PC-9 (cell line): Measurements from ENCODE around the gene HEXA. TPM values are rescaled to one million over a fixed set of nuclear protein-coding genes. Genes with fewer than 3 reads are reported as not detected.

Experiments used
- BruUV-seq: library from RNA; stranded (reverse); fragments of 400-500 nt; replicated peaks from 2 replicates; lab custom pipeline; 2021; lab: Mats Ljungman, UMichigan
- CTCF ChIA-PET: fragments of 300-600 bp; sonication (Branson Sonifier 250); formaldehyde crosslinking; loops from one replicate; lab custom pipeline; 2022; ENCODE audit warnings: antibody characterized with exemption; lab: Charles Lee
- POLR2A ChIA-PET: fragments of 300-600 bp; sonication (Branson Sonifier 250); formaldehyde crosslinking; loops from one replicate; lab custom pipeline; 2022; ENCODE audit warnings: antibody characterized with exemption; ENCODE audit not compliant: unreplicated experiment; lab: Charles Lee
- DNase-seq, 2 experiments: peaks; one replicate each; pipeline versions ENCODE4 v3.0.0 to v3.0.0-alpha.2; 2015 to 2022; ENCODE audit warnings: mixed read lengths in 1 of 2
- H2AFZ ChIP-seq: fragments of 200-600 bp; sonication (generic); 2 replicates; pipeline ENCODE4 v1.8.1; 2017; ENCODE audit warnings: antibody characterized with exemption
- H3F3A ChIP-seq: fragments of 200-600 bp; sonication (generic); 2 replicates; pipeline ENCODE4 v1.8.1; 2017; ENCODE audit warnings: antibody characterized with exemption, mild to moderate bottlenecking, low read depth; ENCODE audit not compliant: insufficient read depth
- H3K27ac ChIP-seq: fragments of 200-600 bp; sonication (generic); 2 replicates; pipeline ENCODE4 v1.6.1; 2016; ENCODE audit warnings: mixed run types
- H3K27me3 ChIP-seq: fragments of 200-600 bp; sonication (generic); 2 replicates; pipeline ENCODE4 v1.6.1; 2016; ENCODE audit warnings: low read depth, mixed run types; ENCODE audit not compliant: insufficient read depth
- H3K36me3 ChIP-seq: fragments of 200-600 bp; sonication (generic); 2 replicates; pipeline ENCODE4 v1.6.1; 2016; ENCODE audit warnings: low read depth, mixed run types
- H3K4me1 ChIP-seq: fragments of 200-600 bp; sonication (generic); replicated peaks from 2 replicates; pipeline ENCODE4 v1.6.1; 2016; ENCODE audit warnings: mixed run types; ENCODE audit not compliant: insufficient read depth
- H3K4me2 ChIP-seq: fragments of 200-600 bp; sonication (generic); 2 replicates; pipeline ENCODE4 v1.6.1; 2017; ENCODE audit warnings: mixed run types
- H3K4me3 ChIP-seq: fragments of 200-600 bp; sonication (generic); 2 replicates; pipeline ENCODE4 v1.6.1; 2016; ENCODE audit warnings: mixed run types
- H3K79me2 ChIP-seq: fragments of 200-600 bp; sonication (generic); 2 replicates; pipeline ENCODE4 v1.6.1; 2017; ENCODE audit warnings: low read depth, mixed run types
- H3K9me2 ChIP-seq: fragments of 200-600 bp; sonication (generic); 2 replicates; pipeline ENCODE4 v1.8.1; 2017; ENCODE audit warnings: mild to moderate bottlenecking; ENCODE audit not compliant: insufficient read depth
- H3K9me3 ChIP-seq: fragments of 200-600 bp; sonication (generic); 2 replicates; pipeline ENCODE4 v1.8.1; 2016; ENCODE audit warnings: low read depth; ENCODE audit not compliant: insufficient read depth
- H4K20me1 ChIP-seq: fragments of 200-600 bp; sonication (generic); 2 replicates; pipeline ENCODE4 v1.8.1; 2017; ENCODE audit not compliant: insufficient read depth
- EZH2 ChIP-seq: fragments of 200-600 bp; sonication (generic); IDR thresholded peaks from 2 replicates; pipeline ENCODE4 v1.8.0; 2017; ENCODE audit warnings: antibody characterized with exemption, low read depth
- intact Hi-C: fragments of 100-400 bp; cut with micrococcal nuclease; formaldehyde crosslinking; loops from one replicate; pipeline ENCODE4 v1.10.0; 2022; ENCODE audit not compliant: unreplicated experiment
- total RNA-seq: library from RNA; stranded (reverse); gene quantifications from 2 replicates; pipeline ENCODE4 v1.2.3, GENCODE V29; 2021
- TF ChIP-seq, protein P1 (sequence below): fragments of 200-600 bp; sonication (generic); conservative IDR thresholded peaks from 2 replicates; pipeline ENCODE4 v1.6.1; 2017; ENCODE audit warnings: mixed run types, antibody characterized with exemption, mild to moderate bottlenecking, moderate library complexity

The HEXA gene
- total RNA-seq, 1 experiment from 2014 or later, result 129 TPM

DNA sequence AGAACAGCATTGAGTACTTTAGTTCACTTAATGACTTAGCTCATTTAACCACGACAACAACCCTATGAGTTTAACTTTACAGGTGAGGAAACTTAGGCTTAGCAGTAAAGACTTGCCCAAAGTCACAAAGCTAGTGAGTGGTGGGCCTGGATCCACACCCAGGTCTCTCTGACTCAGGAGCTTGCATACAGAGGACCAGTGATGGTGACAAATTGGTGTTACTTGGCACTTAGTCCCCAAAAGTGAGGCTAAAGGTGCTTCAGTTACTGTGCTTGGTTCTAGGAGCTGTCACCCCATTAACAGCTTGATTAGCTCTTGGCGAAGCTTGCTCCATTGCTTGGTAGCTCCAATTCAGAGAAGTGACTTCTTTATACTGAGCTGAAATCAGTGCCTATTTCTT lies 61.9 kb downstream of the HEXA start:
- no peaks in the 10 kb centered on the region for H3K9me2 ChIP-seq
- no peaks in the 10 kb centered on the region for H4K20me1 ChIP-seq
- intact Hi-C loops, result loop anchor here (5.0 kb wide), 1 partner anchor 768 kb away; no protein-coding TSS in a partner anchor
- ChIA-PET CTCF (no interaction called here), POLR2A (no interaction called here)
- H2AFZ ChIP-seq, result no peak overlapping the region
- no peak overlapping the region for H3K4me2 ChIP-seq
- no peak overlapping the region for H3K27ac ChIP-seq
- H3F3A ChIP-seq, result no peaks in the 10 kb centered on the region
- no peaks in the 10 kb centered on the region for H3K36me3 ChIP-seq
- no peaks in the 10 kb centered on the region for H3K79me2 ChIP-seq
- no peak for DNase-seq
- no peak for TF ChIP-seq EZH2
- TF ChIP-seq, protein P1, sequence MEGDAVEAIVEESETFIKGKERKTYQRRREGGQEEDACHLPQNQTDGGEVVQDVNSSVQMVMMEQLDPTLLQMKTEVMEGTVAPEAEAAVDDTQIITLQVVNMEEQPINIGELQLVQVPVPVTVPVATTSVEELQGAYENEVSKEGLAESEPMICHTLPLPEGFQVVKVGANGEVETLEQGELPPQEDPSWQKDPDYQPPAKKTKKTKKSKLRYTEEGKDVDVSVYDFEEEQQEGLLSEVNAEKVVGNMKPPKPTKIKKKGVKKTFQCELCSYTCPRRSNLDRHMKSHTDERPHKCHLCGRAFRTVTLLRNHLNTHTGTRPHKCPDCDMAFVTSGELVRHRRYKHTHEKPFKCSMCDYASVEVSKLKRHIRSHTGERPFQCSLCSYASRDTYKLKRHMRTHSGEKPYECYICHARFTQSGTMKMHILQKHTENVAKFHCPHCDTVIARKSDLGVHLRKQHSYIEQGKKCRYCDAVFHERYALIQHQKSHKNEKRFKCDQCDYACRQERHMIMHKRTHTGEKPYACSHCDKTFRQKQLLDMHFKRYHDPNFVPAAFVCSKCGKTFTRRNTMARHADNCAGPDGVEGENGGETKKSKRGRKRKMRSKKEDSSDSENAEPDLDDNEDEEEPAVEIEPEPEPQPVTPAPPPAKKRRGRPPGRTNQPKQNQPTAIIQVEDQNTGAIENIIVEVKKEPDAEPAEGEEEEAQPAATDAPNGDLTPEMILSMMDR, result no peak
- 0 out of 2 replicates have a peak, but pooled peaks cover 3% of the 10 kb centered on the region for H3K27me3 ChIP-seq
- no peak overlapping the region for H3K4me3 ChIP-seq
- H3K4me1 ChIP-seq, result no peaks in the 10 kb centered on the region
- no peaks in the 10 kb centered on the region for H3K9me3 ChIP-seq
- BruUV-seq, result no TSS peak

DNA sequence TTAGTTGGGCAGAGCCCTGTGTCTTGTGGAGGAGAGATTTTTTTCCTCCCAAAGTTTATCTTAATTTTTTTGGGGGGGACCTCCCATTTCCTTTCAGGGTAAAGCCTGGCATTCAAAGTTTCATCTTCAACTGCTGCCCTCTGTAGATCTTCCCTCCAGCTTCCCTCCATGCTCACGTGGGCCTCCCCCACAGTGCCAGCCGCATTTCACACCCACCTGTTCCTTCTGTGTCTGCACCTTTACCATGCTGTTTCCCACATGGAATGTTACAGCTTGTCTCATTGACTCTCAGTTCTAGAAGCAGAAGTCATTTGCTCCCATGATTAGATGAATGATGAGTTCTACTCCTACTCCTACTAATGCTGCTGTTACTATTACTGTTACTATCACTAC lies 62.4 kb downstream of the HEXA start:
- no peaks in the 10 kb centered on the region for H3K4me1 ChIP-seq
- DNase-seq, result no peak
- POLR2A ChIA-PET, result no interaction called here
- H3K27me3 ChIP-seq, result 0 out of 2 replicates have a peak, but pooled peaks cover 5% of the 10 kb centered on the region
- no peak overlapping the region for H2AFZ ChIP-seq
- H3K79me2 ChIP-seq, result no peaks in the 10 kb centered on the region
- no peaks in the 10 kb centered on the region for H3K9me2 ChIP-seq
- H3K4me2 ChIP-seq, result no peak overlapping the region
- no peaks in the 10 kb centered on the region for H4K20me1 ChIP-seq
- no peak overlapping the region for H3K27ac ChIP-seq
- no TSS peak for BruUV-seq
- TF ChIP-seq, protein P1, result no peak
- no peaks in the 10 kb centered on the region for H3K9me3 ChIP-seq
- no peak overlapping the region for H3K4me3 ChIP-seq
- CTCF ChIA-PET, result interaction anchor here (0.6 kb wide), 1 partner anchor 374 kb away, joined by 3 read pairs; no protein-coding TSS in a partner anchor
- no peaks in the 10 kb centered on the region for H3F3A ChIP-seq
- no peaks in the 10 kb centered on the region for H3K36me3 ChIP-seq
- intact Hi-C loops, result loop anchor here (5.0 kb wide), 1 partner anchor 769 kb away; no protein-coding TSS in a partner anchor

DNA sequence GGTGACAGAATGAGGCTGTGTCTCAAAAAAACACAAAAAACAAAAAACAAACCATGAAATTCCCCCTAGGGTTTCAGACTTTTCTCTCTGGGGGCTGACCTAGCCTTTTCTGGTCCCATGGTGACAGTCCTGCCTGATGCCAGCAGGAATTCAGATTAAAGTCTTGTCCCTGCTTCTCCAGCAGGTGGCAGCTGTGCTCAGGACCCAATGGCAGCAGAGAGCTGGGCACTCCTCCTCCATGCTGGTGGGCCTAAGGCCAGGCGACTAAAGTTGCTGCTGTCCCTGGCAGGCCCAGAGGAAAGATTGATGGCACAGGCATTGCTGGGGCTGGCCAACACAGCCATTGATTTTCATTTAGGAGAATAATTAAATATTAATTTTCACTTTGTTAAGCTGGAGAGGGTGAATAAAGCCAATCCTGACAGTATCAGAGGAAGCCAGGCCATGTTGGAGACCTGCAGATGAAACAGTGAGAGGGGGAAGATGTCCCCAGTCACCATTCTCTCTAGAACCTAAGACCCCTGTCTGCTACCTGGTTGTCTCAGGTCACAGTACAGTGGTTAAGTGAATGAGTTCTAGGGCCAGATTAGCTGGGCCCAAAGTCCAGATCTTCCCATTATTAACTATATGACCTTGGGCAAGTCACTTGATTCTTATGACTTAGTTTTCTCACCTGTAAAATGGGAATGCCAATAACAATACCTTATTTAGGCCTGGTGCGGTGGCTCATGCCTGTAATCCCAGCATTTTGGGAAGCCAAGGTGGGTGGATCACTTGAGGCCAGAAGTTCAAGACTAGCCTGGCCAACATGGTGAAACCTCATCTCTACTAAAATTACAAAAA lies 63.0 kb downstream of the HEXA start:
- H4K20me1 ChIP-seq, result no peaks in the 10 kb centered on the region
- H3K27ac ChIP-seq, result no peak overlapping the region
- ChIA-PET POLR2A (no interaction called here), CTCF (interaction anchor here (0.6 kb wide), 1 partner anchor 374 kb away, joined by 3 read pairs; no protein-coding TSS in a partner anchor)
- no peaks in the 10 kb centered on the region for H3K9me2 ChIP-seq
- intact Hi-C loops, result loop anchor here (5.0 kb wide), 1 partner anchor 769 kb away; no protein-coding TSS in a partner anchor
- H3K79me2 ChIP-seq, result no peaks in the 10 kb centered on the region
- no peaks in the 10 kb centered on the region for H3K4me1 ChIP-seq
- H3K27me3 ChIP-seq, result 0 out of 2 replicates have a peak, but pooled peaks cover 5% of the 10 kb centered on the region
- BruUV-seq, result no TSS peak
- TF ChIP-seq EZH2, result no peak
- TF ChIP-seq, protein P1, result peak; percentile 80
- no peak overlapping the region for H3K4me3 ChIP-seq
- no peaks in the 10 kb centered on the region for H3F3A ChIP-seq
- no peak overlapping the region for H2AFZ ChIP-seq
- peak; percentile 59 to 61 for DNase-seq
- H3K36me3 ChIP-seq, result no peaks in the 10 kb centered on the region
- no peaks in the 10 kb centered on the region for H3K9me3 ChIP-seq
- H3K4me2 ChIP-seq, result no peak overlapping the region
